GM12864 (cell line): ENCODE results near the gene ADAMTSL2.

Source experiments
- DNase-seq: peaks from one replicate; pipeline ENCODE4 v3.0.0-alpha.2; 2011; ENCODE audit warnings: low read depth
- H3K4me3 ChIP-seq: 2 replicates; pipeline ENCODE4 v1.5.1; 2011; ENCODE audit warnings: mild to moderate bottlenecking, low read depth, low read length, control low read depth
- CTCF ChIP-seq: IDR thresholded peaks from 2 replicates; pipeline ENCODE4 v1.5.1; 2011; ENCODE audit warnings: low read depth, mild to moderate bottlenecking, moderate library complexity, low read length, control low read depth, inconsistent platforms; ENCODE audit errors: missing control alignments

The ADAMTSL2 gene

GRCh38 chr9:133520121-133520835 is 14.2 kb upstream of the ADAMTSL2 start:
- TF ChIP-seq CTCF = no peak
- no peak overlapping the region for H3K4me3 ChIP-seq
- DNase-seq = no peak

DNA sequence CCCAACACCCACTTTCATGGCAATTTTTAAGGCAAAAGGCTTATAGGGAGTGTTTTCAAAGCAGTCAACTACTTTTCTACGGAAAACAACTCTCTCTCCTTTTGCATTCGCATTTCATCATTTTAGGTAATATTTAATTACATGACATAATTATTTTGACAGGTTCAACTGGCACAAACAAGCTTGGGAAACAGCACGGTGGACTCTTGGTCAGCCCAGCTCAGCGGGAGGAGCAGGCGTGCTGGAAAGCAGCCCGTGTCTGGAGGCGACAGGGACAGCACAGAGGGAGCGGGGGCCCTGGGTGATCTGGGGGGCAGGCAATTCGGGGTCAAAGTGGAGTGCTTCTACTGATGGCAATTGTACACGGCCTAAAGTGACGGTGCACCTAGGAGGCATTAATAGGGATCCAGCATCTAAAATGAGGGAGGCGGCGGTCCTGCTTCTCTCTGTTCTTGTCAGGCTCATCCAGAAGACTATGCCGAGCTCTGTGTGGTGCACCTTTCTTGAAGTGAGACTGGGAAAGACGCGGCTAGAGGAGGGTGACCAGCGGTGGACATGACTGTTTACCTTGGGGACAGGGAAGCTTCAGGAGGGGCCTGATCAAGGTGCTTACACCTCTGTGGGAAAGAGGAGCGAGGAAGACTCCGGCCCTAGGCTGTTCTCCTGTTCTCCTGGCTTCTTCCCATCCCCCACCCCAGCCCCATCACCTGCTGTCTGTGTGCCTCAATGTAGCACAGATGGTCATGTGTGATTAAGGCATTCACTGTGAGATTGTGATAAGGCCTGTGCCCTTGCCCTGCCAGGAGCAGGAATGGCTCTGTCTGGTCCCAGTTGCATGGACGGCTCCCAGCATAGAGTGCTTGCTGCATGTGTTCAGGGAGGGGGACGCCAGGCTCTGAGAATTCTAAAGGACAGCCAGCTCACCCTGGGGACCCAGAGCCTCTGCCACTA is 13.1 kb upstream of the ADAMTSL2 start:
- H3K4me3 ChIP-seq = no peak overlapping the region
- TF ChIP-seq CTCF = no peak
- DNase-seq = no peak

- no peak overlapping the region for H3K4me3 ChIP-seq
- no peak for DNase-seq
- no peak for TF ChIP-seq CTCF
Observed at GRCh38 chr9:133522073-133522910, 12.2 kb upstream of the ADAMTSL2 start.

GRCh38 chr9:133523106-133523505 is 11.4 kb upstream of the ADAMTSL2 start:
- DNase-seq = no peak
- no peak overlapping the region for H3K4me3 ChIP-seq
- no peak for TF ChIP-seq CTCF

GRCh38 chr9:133524146-133524545 is 10.4 kb upstream of the ADAMTSL2 start:
- no peak overlapping the region for H3K4me3 ChIP-seq
- DNase-seq = no peak
- TF ChIP-seq CTCF = no peak

- no peak within 1 kb of the TSS for H3K4me3 ChIP-seq
- DNase-seq = no peak
- TF ChIP-seq CTCF = no peak
Observed at GRCh38 chr9:133524679-133525228, 9.8 kb upstream of the ADAMTSL2 start, which contains the start of gene MYMK. Gene MYMK, minus strand, starts transcription at chr9:133524959. Its CDS starts 115 bp downstream, at chr9:133524844.
